A549 treated with GW870086 at 1 μM for 4 hours (cell line): ENCODE results near the gene EPHB2. TPM values are rescaled to one million over a fixed set of nuclear protein-coding genes. Genes with fewer than 3 reads are reported as not detected.

Source experiments
- total RNA-seq: library from RNA; stranded (reverse); fragments of 200-300 nt; extraction: Qiagen RNA extraction; gene quantifications from 5 replicates; pipeline ENCODE4 v1.2.3, GENCODE V29; 2022; ENCODE audit warnings: low read depth

Gene EPHB2
- 34.2 to 44.3 TPM (median 39.2 TPM) in 5 replicates for total RNA-seq

DNA sequence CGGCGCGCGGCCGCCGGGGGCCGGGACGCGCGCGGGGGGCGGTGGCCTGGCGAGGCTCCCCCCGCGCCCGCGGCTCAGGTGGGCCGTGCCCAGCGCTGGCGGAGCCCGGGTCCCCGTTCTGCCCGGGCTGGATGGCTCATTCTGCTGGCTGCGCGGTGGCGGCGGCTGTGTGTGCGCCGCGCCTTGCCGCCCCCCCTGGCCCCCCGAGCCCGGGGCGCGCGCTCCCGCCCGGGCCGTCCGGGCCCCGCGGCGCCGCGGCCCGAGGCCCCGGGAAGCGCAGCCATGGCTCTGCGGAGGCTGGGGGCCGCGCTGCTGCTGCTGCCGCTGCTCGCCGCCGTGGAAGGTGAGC, at the start of gene EPHB2:
Gene EPHB2, plus strand, starts transcription at position 139 of the 349 bp plus-strand sequence. Its CDS starts 144 bp downstream, at position 283.

Other genes with a start within 250 kb of the EPHB2 start
- gene EPHA8, start 147.3 kb upstream of the EPHB2 start, total RNA-seq = 0.03 to 0.09 TPM (median 0.09 TPM) in 3 of 5 replicates, not detected in the others
- not detected in 5 replicates for gene C1QA, start 74.2 kb upstream of the EPHB2 start, total RNA-seq
- gene C1QC, start 67.2 kb upstream of the EPHB2 start, total RNA-seq = not detected in 5 replicates
- gene C1QB, start 57.6 kb upstream of the EPHB2 start, total RNA-seq = not detected in 5 replicates